H9 (cell line): Measurements from ENCODE around the gene BTRC. TPM values are rescaled to one million over a fixed set of nuclear protein-coding genes. Genes with fewer than 3 reads are reported as not detected.

Experiments
- DNase-seq: peaks from one replicate; pipeline ENCODE4 v3.0.0-alpha.2; 2017
- H2AFZ ChIP-seq: one replicate; pipeline ENCODE4 v1.6.1; 2013; ENCODE audit warnings: mild to moderate bottlenecking, low read length, control low read depth, moderate library complexity
- H2AK5ac ChIP-seq: 2 replicates; pipeline ENCODE4 v1.6.1; 2013; ENCODE audit warnings: low read length, control low read depth, mixed read lengths; ENCODE audit not compliant: insufficient read length
- H2BK120ac ChIP-seq: one replicate; pipeline ENCODE4 v1.6.1; 2013; ENCODE audit warnings: low read depth, mild to moderate bottlenecking, low read length, control low read depth, inconsistent platforms; ENCODE audit not compliant: poor library complexity, severe bottlenecking
- H2BK12ac ChIP-seq: 2 replicates; pipeline ENCODE4 v1.6.1; 2013; ENCODE audit warnings: low read length, control low read depth, mixed read lengths, low read depth; ENCODE audit not compliant: insufficient read length
- H2BK15ac ChIP-seq: 2 replicates; pipeline ENCODE4 v1.6.1; 2013; ENCODE audit warnings: low read depth, low read length, control low read depth
- H2BK20ac ChIP-seq: one replicate; pipeline ENCODE4 v1.6.1; 2013; ENCODE audit warnings: low read depth, mild to moderate bottlenecking, low read length, control low read depth, inconsistent platforms; ENCODE audit not compliant: poor library complexity, severe bottlenecking
- H2BK5ac ChIP-seq: 2 replicates; pipeline ENCODE4 v1.6.1; 2013; ENCODE audit warnings: low read length, control low read depth, mixed read lengths; ENCODE audit not compliant: insufficient read length
- H3K14ac ChIP-seq: 2 replicates; pipeline ENCODE4 v1.6.1; 2013; ENCODE audit warnings: low read length, control low read depth; ENCODE audit not compliant: insufficient read depth
- H3K18ac ChIP-seq: 2 replicates; pipeline ENCODE4 v1.6.1; 2013; ENCODE audit warnings: low read depth, mild to moderate bottlenecking, mixed read lengths, low read length, control low read depth; ENCODE audit not compliant: insufficient read length
- H3K23ac ChIP-seq: 2 replicates; pipeline ENCODE4 v1.6.1; 2013; ENCODE audit warnings: low read length, control low read depth, mixed read lengths, low read depth; ENCODE audit not compliant: insufficient read length
- H3K23me2 ChIP-seq: 2 replicates; pipeline ENCODE4 v1.6.1; 2013; ENCODE audit warnings: low read depth, mild to moderate bottlenecking, mixed read lengths, low read length, control low read depth; ENCODE audit not compliant: insufficient read length, poor library complexity, severe bottlenecking
- H3K27ac ChIP-seq: 2 replicates; pipeline ENCODE4 v1.5.1; 2013; ENCODE audit warnings: low read length, control low read depth, mixed read lengths, low read depth; ENCODE audit not compliant: insufficient read length
- H3K27me3 ChIP-seq: 2 replicates; pipeline ENCODE4 v1.6.1; 2013; ENCODE audit warnings: low read length, control low read depth, inconsistent platforms; ENCODE audit not compliant: insufficient read depth
- H3K4ac ChIP-seq: 2 replicates; pipeline ENCODE4 v1.6.1; 2013; ENCODE audit warnings: low read depth, mild to moderate bottlenecking, control low read depth, inconsistent platforms, low read length, moderate library complexity
- H3K4me1 ChIP-seq: 2 replicates; pipeline ENCODE4 v1.6.1; 2013; ENCODE audit warnings: low read length, control low read depth, inconsistent platforms; ENCODE audit not compliant: insufficient read depth
- H3K4me2 ChIP-seq: 2 replicates; pipeline ENCODE4 v1.6.1; 2013; ENCODE audit warnings: low read length, control low read depth, mixed read lengths; ENCODE audit not compliant: insufficient read length, insufficient read depth
- H3K56ac ChIP-seq: 2 replicates; pipeline ENCODE4 v1.6.1; 2013; ENCODE audit warnings: low read depth, mild to moderate bottlenecking, mixed read lengths, low read length, control low read depth; ENCODE audit not compliant: insufficient read length
- H3K79me1 ChIP-seq: 2 replicates; pipeline ENCODE4 v1.6.1; 2013; ENCODE audit warnings: low read depth, mild to moderate bottlenecking, moderate library complexity, low read length, control low read depth, inconsistent platforms; ENCODE audit not compliant: insufficient read depth, poor library complexity, severe bottlenecking
- H3K79me2 ChIP-seq: 2 replicates; pipeline ENCODE4 v1.6.1; 2013; ENCODE audit warnings: low read length, control low read depth, inconsistent platforms; ENCODE audit not compliant: insufficient read depth
- H3K9ac ChIP-seq: 2 replicates; pipeline ENCODE4 v1.6.1; 2013; ENCODE audit warnings: low read length, control low read depth, mixed read lengths; ENCODE audit not compliant: insufficient read length; ENCODE audit errors: extremely low read depth
- H3K9me3 ChIP-seq: one replicate; pipeline ENCODE4 v1.6.1; 2013; ENCODE audit warnings: low read depth, low read length, inconsistent platforms; ENCODE audit not compliant: control insufficient read depth
- H3T11ph ChIP-seq: one replicate; pipeline ENCODE4 v1.6.1; 2013; ENCODE audit warnings: mild to moderate bottlenecking, low read length, control low read depth, inconsistent platforms
- H4K20me1 ChIP-seq: one replicate; pipeline ENCODE4 v1.6.1; 2013; ENCODE audit not compliant: control insufficient read depth, insufficient read length, insufficient read depth
- H4K5ac ChIP-seq: 2 replicates; pipeline ENCODE4 v1.6.1; 2013; ENCODE audit warnings: low read depth, mild to moderate bottlenecking, mixed read lengths, low read length, control low read depth; ENCODE audit not compliant: insufficient read length
- H4K8ac ChIP-seq: replicated peaks from 2 replicates; pipeline ENCODE4 v1.6.1; 2013; ENCODE audit warnings: low read length, control low read depth, mixed read lengths, low read depth; ENCODE audit not compliant: insufficient read length
- H4K91ac ChIP-seq: 2 replicates; pipeline ENCODE4 v1.6.1; 2013; ENCODE audit warnings: low read depth, mild to moderate bottlenecking, moderate library complexity, mixed read lengths, low read length, control low read depth; ENCODE audit not compliant: insufficient read length
- H3K27ac Mint-ChIP-seq, 3 experiments: 2 replicates in 2 of 3; 3 replicates in 1 of 3; pipeline ENCODE4 v1.8.0; 2020 to 2021; ENCODE audit warnings: mixed read lengths in 3 of 3, mild to moderate bottlenecking in 1 of 3, moderate library complexity in 1 of 3
- H3K27me3 Mint-ChIP-seq: 2 replicates; pipeline ENCODE4 v1.8.0; 2021; ENCODE audit warnings: low read depth, mild to moderate bottlenecking, moderate library complexity, mixed read lengths
- H3K36me3 Mint-ChIP-seq, 3 experiments: 2 replicates in 2 of 3; 3 replicates in 1 of 3; pipeline ENCODE4 v1.8.0; 2020 to 2021; ENCODE audit warnings: low read depth in 3 of 3, mixed read lengths in 3 of 3; ENCODE audit not compliant: insufficient read depth in 1 of 3
- H3K4me1 Mint-ChIP-seq, 2 experiments: 2 replicates each; pipeline ENCODE4 v1.8.0; 2020; ENCODE audit warnings: mixed read lengths in 2 of 2
- H3K4me3 Mint-ChIP-seq, 2 experiments: 2 replicates in 1 of 2; 3 replicates in 1 of 2; pipeline ENCODE4 v1.8.0; 2020 to 2021; ENCODE audit warnings: mild to moderate bottlenecking in 2 of 2, mixed read lengths in 2 of 2, moderate library complexity in 1 of 2
- H3K9me3 Mint-ChIP-seq, 2 experiments: 2 replicates in 1 of 2; 3 replicates in 1 of 2; pipeline ENCODE4 v1.8.0; 2020; ENCODE audit warnings: mild to moderate bottlenecking in 2 of 2, mixed read lengths in 2 of 2, moderate library complexity in 1 of 2
- WGBS: extraction: QIAGEN DNeasy Blood & Tissue Kit; methylation state at CpG from one replicate; pipeline ENCODE4 v1.1.7; 2013; ENCODE audit warnings: missing lambda C conversion rate, low lambda C conversion rate, mixed read lengths; ENCODE audit not compliant: insufficient read length; ENCODE audit errors: extremely low coverage; 5-methylcytosine and 5-hydroxymethylcytosine counted together
- total RNA-seq: library from RNA; stranded (reverse); gene quantifications from 2 replicates; pipeline ENCODE4 v1.2.1, GENCODE V29; 2021
- TF ChIP-seq, protein P1 (sequence below): fragments of 200-600 bp; sonication (generic); conservative IDR thresholded peaks from 3 replicates; pipeline ENCODE4 v1.8.0; 2021; ENCODE audit warnings: antibody characterized with exemption, mild to moderate bottlenecking

BTRC gene
- total RNA-seq, 1 experiment from 2014 or later, result 24.2 TPM

DNA sequence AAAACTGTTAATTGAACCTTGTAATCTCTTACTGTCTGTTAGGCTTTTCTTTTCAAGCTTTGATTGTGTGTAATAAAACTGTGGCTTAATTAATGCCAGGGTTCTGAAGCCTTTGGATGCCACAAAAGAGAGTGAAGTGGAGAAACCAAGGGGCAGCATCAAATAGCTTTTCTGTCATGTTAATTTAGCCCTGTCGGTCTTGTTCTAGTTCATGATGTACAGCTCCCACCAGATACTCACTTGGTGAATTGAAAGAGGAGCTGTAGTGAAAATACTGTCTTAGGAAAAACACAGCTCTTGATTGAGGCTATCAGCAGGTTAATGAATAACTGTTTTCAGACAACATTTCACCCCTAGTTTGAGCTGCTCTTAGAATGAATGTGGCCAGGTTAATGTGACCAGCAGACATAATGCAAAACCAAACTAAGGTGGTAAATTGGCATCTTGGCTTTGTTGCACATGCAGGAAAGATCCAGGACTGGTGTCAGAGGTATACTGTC, 139.9 kb downstream of the BTRC start:
- no peak overlapping the region for H2AFZ ChIP-seq
- no peak overlapping the region for H3K23ac ChIP-seq
- H2BK120ac ChIP-seq, result no peak overlapping the region
- Mint-ChIP-seq H3K4me1 (peaks cover 28 to 31% of the 10 kb centered on the region in 2 experiments), H3K27ac (peak overlapping the region in 1 of 3 experiments; percentile 4; a peak in 1 of 7 replicates), H3K4me3 (no peak overlapping the region), H3K27me3 (no peaks in the 10 kb centered on the region), H3K9me3 (no peaks in the 10 kb centered on the region), H3K36me3 (no peaks in the 10 kb centered on the region)
- no peak overlapping the region for H3K4me2 ChIP-seq
- no peak for DNase-seq
- peaks cover 7% of the 10 kb centered on the region; the same call in 1 of the 2 replicates for H3K4me1 ChIP-seq
- H2AK5ac ChIP-seq, result no peak overlapping the region
- TF ChIP-seq, protein P1, sequence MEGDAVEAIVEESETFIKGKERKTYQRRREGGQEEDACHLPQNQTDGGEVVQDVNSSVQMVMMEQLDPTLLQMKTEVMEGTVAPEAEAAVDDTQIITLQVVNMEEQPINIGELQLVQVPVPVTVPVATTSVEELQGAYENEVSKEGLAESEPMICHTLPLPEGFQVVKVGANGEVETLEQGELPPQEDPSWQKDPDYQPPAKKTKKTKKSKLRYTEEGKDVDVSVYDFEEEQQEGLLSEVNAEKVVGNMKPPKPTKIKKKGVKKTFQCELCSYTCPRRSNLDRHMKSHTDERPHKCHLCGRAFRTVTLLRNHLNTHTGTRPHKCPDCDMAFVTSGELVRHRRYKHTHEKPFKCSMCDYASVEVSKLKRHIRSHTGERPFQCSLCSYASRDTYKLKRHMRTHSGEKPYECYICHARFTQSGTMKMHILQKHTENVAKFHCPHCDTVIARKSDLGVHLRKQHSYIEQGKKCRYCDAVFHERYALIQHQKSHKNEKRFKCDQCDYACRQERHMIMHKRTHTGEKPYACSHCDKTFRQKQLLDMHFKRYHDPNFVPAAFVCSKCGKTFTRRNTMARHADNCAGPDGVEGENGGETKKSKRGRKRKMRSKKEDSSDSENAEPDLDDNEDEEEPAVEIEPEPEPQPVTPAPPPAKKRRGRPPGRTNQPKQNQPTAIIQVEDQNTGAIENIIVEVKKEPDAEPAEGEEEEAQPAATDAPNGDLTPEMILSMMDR, result no peak
- H3K23me2 ChIP-seq, result no peaks in the 10 kb centered on the region
- no peak overlapping the region for H2BK12ac ChIP-seq
- H3K56ac ChIP-seq, result no peak overlapping the region
- H3K14ac ChIP-seq, result no peak overlapping the region
- H4K20me1 ChIP-seq, result no peaks in the 10 kb centered on the region
- no peak overlapping the region for H4K8ac ChIP-seq
- WGBS, result no CpG with 5 or more reads among the region's 1 CpG
- H3K18ac ChIP-seq, result no peak overlapping the region
- H3K4ac ChIP-seq, result no peak overlapping the region
- H3K27me3 ChIP-seq, result no peaks in the 10 kb centered on the region
- no peak overlapping the region for H3K27ac ChIP-seq
- no peak overlapping the region for H4K5ac ChIP-seq
- H3T11ph ChIP-seq, result no peak overlapping the region
- no peaks in the 10 kb centered on the region for H3K79me2 ChIP-seq
- H4K91ac ChIP-seq, result no peak overlapping the region
- H2BK20ac ChIP-seq, result no peak overlapping the region
- no peak overlapping the region for H3K9ac ChIP-seq
- no peak overlapping the region for H2BK5ac ChIP-seq
- H3K9me3 ChIP-seq, result no peaks in the 10 kb centered on the region
- no peak overlapping the region; the same call in 1 of the 2 replicates for H2BK15ac ChIP-seq
- H3K79me1 ChIP-seq, result no peaks in the 10 kb centered on the region
